Endometrium (tissue), 2 donors: ENCODE measurements around the gene FARP2.
"Not testable (repeated sequence)": the region's sequence is repeated elsewhere in the genome, so short reads cannot be mapped to it uniquely, and the experiment has no call there.

Experiments used
- FAIRE-seq: peaks from 2 replicates; lab custom pipeline; 2012; peaks lifted over from hg19 to GRCh38; lab: Jason Lieb, UNC
- donor health status: control.
- donor health status: control.

The FARP2 gene

GRCh38 chr2:241355983-241356870 is at the start of gene FARP2:
Gene FARP2 (plus strand): TSS chr2:241356285. CDS start chr2:241373108, 16,823 bp downstream.
- FAIRE-seq: no peak

- no peak for FAIRE-seq
Observed at GRCh38 chr2:241307055-241307454, 49.0 kb upstream of the FARP2 start.

GRCh38 chr2:241308267-241308666 is 47.8 kb upstream of the FARP2 start:
- FAIRE-seq: no peak

- FAIRE-seq: no peak
Observed at GRCh38 chr2:241308832-241309500, 47.1 kb upstream of the FARP2 start.

- FAIRE-seq: no peak
Observed at GRCh38 chr2:241309684-241310117, 46.4 kb upstream of the FARP2 start.

- FAIRE-seq: no peak
Observed at GRCh38 chr2:241310917-241311566, 45.0 kb upstream of the FARP2 start.

- no peak for FAIRE-seq
Observed at GRCh38 chr2:241312082-241312481, 44.0 kb upstream of the FARP2 start.

- FAIRE-seq: no peak
Observed at GRCh38 chr2:241313543-241314095, 42.5 kb upstream of the FARP2 start.

GRCh38 chr2:241314226-241315092 is 41.6 kb upstream of the FARP2 start:
- no peak for FAIRE-seq

- no peak for FAIRE-seq
Observed at GRCh38 chr2:241315093-241315878, 40.8 kb upstream of the FARP2 start, which contains the start of gene HDLBP. Gene HDLBP (minus strand): TSS chr2:241315672. CDS start chr2:241266869, 48,803 bp downstream.

GRCh38 chr2:241315879-241316631 is 40.0 kb upstream of the FARP2 start, which contains the start of gene SEPTIN2:
Gene SEPTIN2 (plus strand): TSS chr2:241315925. CDS start chr2:241324233, 8,308 bp downstream.
- FAIRE-seq: no peak

GRCh38 chr2:241316825-241317224 is 39.3 kb upstream of the FARP2 start:
- no peak for FAIRE-seq

- no peak for FAIRE-seq
Observed at GRCh38 chr2:241317391-241317790, 38.7 kb upstream of the FARP2 start.

- not testable (repeated sequence) for FAIRE-seq
Observed at GRCh38 chr2:241318830-241319229, 37.3 kb upstream of the FARP2 start.

- FAIRE-seq: no peak
Observed at GRCh38 chr2:241320394-241320793, 35.7 kb upstream of the FARP2 start.

GRCh38 chr2:241321033-241321432 is 35.1 kb upstream of the FARP2 start:
- no peak for FAIRE-seq

GRCh38 chr2:241321886-241322285 is 34.2 kb upstream of the FARP2 start:
- no peak for FAIRE-seq

GRCh38 chr2:241323778-241324177 is 32.3 kb upstream of the FARP2 start:
- no peak for FAIRE-seq

GRCh38 chr2:241324775-241325174 is 31.3 kb upstream of the FARP2 start:
- no peak for FAIRE-seq

- FAIRE-seq: no peak
Observed at GRCh38 chr2:241325257-241325656, 30.8 kb upstream of the FARP2 start.
